Adrenal gland (tissue), 5 donors: Measurements from ENCODE around the gene VWA1.
"Not testable (repeated sequence)": the region's sequence is repeated elsewhere in the genome, so short reads cannot be mapped to it uniquely, and the experiment has no call there.

Source experiments
- POLR2A ChIP-seq, 2 donors: fragments of 450-650 bp; IDR thresholded peaks; one replicate each; pipeline ENCODE4 v1.6.1; 2017; ENCODE audit warnings: antibody characterized with exemption in 2 of 2, mild to moderate bottlenecking in 2 of 2, moderate library complexity in 1 of 2
- TF ChIP-seq, protein P1 (sequence below), 6 experiments: fragments of 450-650 bp in 4 of 6; fragments of 200-600 bp in 2 of 6; sonication (generic) in 1 of 6; IDR thresholded peaks; 1 replicate in 5 of 6; 2 replicates in 1 of 6; pipeline versions ENCODE4 v1.5.1 to v1.8.0; 2016 to 2021; ENCODE audit warnings: antibody characterized with exemption in 6 of 6, mild to moderate bottlenecking in 2 of 6, moderate library complexity in 1 of 6
- donor health status: DM: no; HTN: no; CAD: no.

GRCh38 chr1:1402901-1403392 is 32.5 kb upstream of the VWA1 start:
- TF ChIP-seq, protein P1, sequence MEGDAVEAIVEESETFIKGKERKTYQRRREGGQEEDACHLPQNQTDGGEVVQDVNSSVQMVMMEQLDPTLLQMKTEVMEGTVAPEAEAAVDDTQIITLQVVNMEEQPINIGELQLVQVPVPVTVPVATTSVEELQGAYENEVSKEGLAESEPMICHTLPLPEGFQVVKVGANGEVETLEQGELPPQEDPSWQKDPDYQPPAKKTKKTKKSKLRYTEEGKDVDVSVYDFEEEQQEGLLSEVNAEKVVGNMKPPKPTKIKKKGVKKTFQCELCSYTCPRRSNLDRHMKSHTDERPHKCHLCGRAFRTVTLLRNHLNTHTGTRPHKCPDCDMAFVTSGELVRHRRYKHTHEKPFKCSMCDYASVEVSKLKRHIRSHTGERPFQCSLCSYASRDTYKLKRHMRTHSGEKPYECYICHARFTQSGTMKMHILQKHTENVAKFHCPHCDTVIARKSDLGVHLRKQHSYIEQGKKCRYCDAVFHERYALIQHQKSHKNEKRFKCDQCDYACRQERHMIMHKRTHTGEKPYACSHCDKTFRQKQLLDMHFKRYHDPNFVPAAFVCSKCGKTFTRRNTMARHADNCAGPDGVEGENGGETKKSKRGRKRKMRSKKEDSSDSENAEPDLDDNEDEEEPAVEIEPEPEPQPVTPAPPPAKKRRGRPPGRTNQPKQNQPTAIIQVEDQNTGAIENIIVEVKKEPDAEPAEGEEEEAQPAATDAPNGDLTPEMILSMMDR (IDR thresholded peaks at IDR 0.05) = not testable (repeated sequence)
- not testable (repeated sequence) for TF ChIP-seq POLR2A (IDR thresholded peaks at IDR 0.05)
